Fibroblast of upper back skin (primary cell): ENCODE results near the gene LHX3.
A peak's percentile ranks its signal among the peaks of the same experiment; 100 is the strongest.

Experiments used
- DNase-seq: peaks from one replicate; pipeline ENCODE4 v3.0.0-alpha.2; 2013

The LHX3 gene

DNA sequence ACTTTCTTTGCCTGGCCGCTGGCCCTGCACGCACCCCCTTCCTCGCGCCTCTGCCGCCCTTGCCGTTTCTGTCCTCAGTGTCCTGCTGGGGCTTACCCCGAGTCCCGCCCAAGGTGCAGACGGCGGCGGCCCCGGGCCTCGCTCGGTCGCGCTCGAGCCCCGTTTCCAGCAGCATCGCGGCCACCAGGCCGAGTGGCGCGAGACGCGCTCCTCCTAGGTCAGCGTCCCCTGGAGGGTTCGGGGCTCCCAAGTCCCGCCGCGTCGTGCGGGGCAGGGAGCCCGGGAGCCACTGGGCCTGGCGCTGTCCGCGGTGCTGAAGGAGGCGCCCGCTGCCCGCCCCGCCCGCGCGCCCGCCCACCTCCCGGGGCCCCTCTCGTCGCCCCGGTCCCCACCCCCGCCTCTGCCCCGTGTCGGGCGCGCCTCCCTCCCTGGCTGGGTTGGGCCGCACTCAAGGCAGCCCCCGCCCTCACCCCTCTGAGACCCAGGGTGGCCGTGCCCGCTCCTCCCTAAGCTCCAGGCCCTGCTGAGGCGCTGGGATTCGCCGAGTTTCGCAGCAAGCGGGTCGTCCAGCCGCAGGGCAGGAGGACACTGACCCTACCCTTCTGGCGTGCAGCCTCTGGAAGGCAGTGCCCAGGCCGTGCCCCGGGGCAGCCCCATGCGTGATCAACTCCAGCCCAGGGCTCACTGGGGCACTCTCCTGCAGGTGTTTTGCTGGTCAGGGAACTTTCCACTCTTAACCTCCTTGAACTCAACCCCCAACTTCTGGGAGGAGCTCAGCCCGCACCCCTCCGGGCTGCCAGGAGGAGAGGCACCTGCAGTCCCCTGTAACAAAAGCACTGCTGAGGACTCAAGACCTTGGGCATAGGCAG, at the start of gene LHX3:
LHX3 (minus strand) TSS at position 291 of the 869 bp plus-strand sequence; CDS start at position 175, 116 bp downstream.
- DNase-seq = peak; percentile 9

DNA sequence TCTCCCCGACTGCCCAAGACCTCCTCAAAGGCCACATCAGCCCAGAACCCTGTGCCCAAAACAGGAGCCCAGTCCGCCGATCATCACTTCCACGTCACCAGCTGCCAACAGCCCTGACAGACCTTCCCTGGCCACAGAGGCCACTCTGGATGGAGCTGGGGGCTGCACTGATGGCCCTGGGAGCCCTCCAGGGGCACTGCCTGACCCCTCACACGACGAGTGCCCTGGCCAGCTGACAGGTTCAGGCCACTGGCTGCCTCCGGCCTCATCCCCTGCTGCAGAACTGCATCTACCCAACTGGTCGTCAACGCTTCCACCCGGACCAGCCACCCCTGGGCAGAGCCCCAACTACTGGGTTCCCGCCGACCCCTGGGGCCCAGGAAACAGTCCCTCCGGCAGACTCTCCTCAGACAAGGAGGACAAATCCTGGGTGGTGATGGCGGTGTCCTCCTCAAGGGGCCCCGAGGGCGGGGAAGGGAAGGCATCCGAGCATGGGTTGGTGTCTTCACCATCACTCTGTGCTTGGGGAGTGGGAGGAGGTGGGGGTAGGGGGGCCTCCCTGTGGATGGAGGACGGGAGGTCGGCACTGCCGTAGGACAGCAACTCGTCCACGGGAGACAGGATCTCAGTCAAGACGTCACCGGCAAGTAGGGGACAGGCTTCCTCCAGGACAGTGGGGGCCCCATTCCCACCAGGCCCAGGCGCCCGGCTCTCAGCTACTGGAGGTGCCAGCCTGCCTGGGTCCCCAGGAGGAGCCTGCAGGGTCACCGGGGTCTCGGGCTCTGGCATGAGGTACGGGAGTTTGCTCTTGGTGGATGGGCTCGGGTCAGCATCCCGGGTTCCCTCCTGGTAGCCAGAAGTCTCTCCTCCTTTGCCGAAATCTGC, 48.6 kb upstream of the LHX3 start:
- DNase-seq = no peak

GRCh38 chr9:136252846-136253245, 47.9 kb upstream of the LHX3 start:
- DNase-seq = no peak

- DNase-seq = no peak
These were observed 47.4 kb upstream of the LHX3 start for GRCh38 chr9:136252281-136252680.

GRCh38 chr9:136251264-136252115, 46.6 kb upstream of the LHX3 start:
- no peak for DNase-seq

- DNase-seq = no peak
These were observed 45.7 kb upstream of the LHX3 start for GRCh38 chr9:136250676-136251075.

DNA sequence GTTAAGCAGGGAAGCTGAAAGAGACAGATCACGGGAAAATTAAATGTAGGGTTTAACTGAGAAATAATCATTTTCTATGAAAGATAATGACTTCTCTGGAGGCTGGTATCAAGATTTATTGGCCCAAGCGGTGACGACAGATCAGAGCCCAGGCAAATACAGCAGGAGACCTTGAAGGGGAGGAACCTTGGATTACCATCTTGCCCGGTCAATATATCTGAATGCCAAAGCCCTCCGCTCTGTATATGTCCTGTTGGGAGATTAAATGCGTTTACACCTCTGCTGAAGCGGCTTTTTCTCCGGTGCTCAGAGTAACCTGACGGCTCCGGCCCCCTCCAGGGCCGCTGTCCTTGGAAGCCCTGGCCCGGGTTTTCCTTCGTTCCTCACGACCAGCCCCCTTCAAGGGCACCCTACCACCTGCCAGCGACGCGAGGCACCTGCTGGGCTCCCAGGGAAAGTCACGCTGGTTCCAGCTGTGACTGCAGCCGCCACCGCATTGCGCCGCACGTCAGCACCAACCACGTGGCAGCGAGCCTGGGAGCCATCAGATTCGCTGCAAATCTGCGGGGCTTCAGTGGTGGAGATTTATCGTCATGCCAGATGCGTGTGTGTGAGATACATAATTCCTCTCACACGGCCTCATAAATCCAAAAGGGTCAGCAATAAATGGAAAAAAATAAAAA, 45.1 kb upstream of the LHX3 start:
- no peak for DNase-seq

DNA sequence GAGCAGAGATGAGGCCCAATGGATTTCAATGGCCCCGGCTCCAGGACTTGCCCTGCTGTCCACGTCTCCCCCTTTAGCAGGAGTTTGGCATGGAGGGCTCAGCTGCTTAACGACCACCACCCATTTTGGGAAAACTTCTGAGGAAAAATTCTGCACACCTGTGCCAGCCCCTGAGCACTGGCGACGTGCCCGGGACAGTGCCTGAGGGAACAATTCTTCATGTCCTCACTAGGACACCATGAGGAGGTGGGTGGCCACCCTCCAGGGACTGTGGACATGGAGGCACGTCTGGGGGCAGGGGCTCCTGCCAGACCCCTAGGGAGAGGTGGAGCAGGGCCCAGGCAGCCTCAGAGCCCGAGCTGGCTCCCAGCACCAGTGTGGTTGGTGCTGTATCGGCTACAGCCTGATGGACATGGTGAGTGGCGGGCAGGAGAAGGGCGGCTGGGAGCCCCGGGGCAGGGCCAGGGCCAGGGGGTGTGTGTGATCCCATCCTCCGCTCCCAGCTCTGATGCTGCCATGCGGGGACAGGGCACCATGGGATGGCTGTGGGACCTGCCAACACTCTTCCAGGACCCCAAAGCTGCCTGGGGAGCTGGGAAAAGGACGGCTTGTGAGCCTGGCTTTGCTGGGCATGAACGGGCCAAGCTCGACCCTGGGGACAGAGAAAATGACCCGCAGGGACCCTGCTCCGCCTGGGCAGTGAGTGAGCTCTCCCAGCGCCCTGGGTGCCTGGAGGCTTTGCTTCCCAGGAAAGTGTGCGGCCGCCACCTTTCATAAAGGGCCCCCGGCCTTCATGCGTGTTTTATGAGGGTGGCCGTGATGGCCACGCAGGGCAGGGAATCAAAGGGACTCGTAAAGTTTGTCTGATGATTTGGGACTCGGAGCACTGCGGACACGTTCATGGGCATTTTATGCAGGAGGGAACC, 44.3 kb upstream of the LHX3 start:
- no peak for DNase-seq

DNA sequence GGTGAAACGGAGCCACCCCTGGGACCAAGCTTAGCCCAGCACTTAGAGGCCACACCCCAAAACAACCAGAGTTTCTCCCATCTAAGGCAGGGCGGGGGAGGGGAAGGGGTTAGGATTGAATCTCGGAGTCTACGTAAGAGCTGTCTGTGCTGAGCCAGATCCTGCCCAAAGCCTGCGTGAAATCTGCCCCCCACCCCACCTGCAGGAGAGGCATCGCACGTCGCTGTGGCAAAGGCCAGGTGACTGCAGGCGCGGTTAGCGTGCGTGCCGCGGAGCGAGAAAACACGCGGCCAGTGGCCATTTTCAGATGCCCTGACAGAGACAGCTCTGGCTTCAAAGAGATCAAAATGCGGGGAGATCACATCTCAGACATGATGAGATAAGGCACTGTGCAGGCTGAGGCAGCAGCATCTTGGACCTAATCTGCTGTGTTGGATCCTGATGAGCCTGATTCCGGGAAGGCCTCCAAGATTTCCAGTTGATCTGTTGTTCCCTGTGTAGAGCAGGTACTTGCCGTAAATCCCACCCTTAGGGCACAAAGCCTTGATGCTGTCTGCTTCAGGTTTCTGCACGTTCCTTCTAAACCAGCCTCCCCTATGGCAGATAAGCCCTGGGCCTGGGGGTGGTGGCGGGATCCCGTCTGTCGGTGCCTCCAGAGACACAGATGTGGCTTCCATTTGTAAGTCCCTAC, 43.2 kb upstream of the LHX3 start:
- no peak for DNase-seq

DNA sequence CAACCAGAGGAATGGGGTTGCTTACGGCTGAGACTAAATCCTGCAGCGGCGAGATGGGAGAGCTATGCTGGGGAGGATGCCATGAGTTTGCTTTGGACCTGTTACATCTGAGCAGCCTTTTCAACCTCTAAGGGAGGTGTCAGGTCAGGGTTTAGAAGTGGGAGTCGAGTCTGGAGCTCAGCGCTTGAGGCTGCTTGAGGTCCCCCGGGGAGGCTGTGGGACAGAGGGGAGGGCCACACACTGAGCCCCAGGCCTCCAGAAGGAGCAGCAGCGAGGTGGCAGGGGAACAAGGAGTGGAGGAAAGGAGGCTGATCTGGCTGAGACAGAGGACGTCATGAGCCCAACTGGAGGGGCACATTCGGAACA, 42.6 kb upstream of the LHX3 start:
- no peak for DNase-seq

DNA sequence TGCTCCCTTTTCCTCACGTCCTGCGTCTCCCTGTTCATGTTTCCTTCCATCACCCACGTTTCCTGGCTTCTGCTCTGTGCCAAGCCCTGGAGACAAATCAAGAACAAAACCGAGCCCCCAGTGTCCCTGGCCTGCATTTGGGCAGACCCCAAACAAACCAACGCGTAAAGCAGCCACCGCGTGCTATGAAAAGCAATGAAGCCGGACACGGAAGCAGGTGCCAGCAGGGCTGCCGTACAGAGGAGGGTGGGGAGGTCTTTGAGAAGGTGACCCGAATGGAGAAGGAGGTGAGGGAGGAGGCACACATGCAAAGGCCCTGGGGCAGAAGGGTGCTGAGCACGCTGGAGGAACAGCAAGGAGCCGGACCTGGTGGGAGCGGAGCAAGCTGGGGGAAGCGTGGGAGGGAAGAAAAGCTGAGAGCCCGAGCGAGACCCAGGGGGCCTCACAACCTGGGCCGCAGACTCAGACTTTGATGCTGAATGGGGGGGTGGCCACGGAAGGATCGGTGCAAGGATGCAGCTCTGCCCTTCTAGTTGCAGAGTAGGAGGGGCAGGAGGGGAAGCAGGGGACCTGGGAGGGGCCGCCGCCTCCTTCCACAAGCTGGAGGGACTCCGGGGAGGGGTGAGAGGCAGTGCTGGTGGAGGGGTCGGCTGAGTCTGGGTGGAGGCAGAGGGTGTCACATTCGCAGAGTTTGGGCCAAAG, 42.1 kb upstream of the LHX3 start:
- DNase-seq = no peak

DNA sequence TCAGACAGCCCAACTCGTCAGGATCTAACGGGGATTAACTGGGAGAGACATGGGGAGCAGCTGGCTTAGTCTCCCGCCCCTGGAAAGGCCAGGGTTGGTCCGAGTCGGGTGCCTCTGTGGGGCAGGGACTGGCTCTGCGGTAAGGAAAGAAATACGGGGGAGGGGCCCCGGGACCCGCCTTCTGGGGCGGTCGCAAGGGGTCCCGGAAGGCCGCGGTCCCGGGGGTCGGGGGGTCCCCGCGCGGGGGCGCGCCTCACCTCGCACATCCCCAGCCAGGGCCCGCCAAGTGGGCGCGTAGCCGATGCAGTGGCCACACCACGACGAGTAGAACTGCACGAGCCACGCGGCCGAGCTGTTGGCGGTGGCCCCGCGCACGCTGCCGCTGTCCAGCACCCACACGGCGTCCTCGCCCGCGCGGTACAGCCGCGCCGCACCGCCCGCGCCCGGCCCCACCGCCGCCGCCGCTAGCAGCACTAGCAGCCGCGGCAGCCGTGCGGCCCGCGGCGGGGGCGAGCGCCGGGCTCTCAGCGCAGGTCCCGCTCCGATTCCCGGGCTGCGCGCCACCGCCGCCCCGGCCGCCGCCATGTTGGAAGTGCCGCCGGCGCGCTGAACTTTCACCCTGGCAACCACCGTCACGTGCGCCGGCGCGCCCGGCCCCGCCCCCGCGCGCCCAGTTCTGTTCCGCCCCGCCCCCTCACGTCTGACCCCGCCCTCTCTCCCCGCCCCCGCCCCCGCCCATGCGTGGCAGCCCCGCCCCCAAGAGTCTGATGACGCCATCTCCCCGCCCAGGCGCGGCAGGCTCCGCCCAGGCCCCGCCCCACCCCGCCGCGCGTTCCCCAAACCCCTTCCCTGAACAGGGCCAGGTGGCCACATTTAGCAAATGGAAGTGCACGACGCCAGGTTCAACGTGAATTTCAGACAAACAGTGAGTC, 40.6 kb upstream of the LHX3 start, which contains the start of gene QSOX2:
QSOX2 (minus strand) TSS at position 594 of the 932 bp plus-strand sequence; CDS start at position 585, 9 bp downstream.
- DNase-seq = peak; percentile 74

DNA sequence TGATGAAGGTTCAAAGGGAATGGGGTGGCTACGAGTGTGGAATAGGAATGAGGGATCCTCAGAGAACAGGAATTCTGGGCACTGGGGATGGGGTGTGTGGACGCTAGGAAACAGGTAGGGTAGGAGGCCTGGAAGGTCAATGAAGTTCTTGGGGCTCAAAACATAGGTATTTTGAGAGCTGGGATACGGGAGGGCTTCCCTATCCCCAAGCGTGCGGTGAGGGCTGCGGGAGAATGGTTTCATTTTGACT, 40.0 kb upstream of the LHX3 start:
- DNase-seq = no peak

GRCh38 chr9:136244122-136244968, 39.4 kb upstream of the LHX3 start:
- DNase-seq = peak; percentile 4

GRCh38 chr9:136243631-136244030, 38.7 kb upstream of the LHX3 start:
- DNase-seq = no peak

- peak; percentile 4 for DNase-seq
These were observed 38.1 kb upstream of the LHX3 start for GRCh38 chr9:136242918-136243525.

- DNase-seq = no peak
These were observed 37.3 kb upstream of the LHX3 start for GRCh38 chr9:136242248-136242647.
